ENCODE measurements around the gene RFC1. TPM values are rescaled to one million over a fixed set of nuclear protein-coding genes. Genes with fewer than 3 reads are reported as not detected.
"Not testable (repeated sequence)": the region's sequence is repeated elsewhere in the genome, so short reads cannot be mapped to it uniquely, and the experiment has no call there.

The RFC1 gene
- total RNA-seq, 1 donor from 2014 or later, result 43.9 TPM

- no peaks in the 10 kb centered on the region for H3K27me3 Mint-ChIP-seq (ENCODE audit: low read depth)
- no peaks in the 10 kb centered on the region for H3K4me1 Mint-ChIP-seq (ENCODE audit: low read depth)
- no peak for DNase-seq (ENCODE audit: low spot score)
- no peak for TF ChIP-seq CTCF (IDR thresholded peaks at IDR 0.05)
- no peak overlapping the region for H3K4me3 Mint-ChIP-seq (ENCODE audit: unreplicated experiment)
- no peak overlapping the region for H3K27ac Mint-ChIP-seq (ENCODE audit: unreplicated experiment)
- H3K9me3 Mint-ChIP-seq (ENCODE audit: low read depth), result no peaks in the 10 kb centered on the region
- H3K36me3 Mint-ChIP-seq (ENCODE audit: low read depth), result peaks cover 32% of the 10 kb centered on the region
Observed at GRCh38 chr4:39278476-39278875, 87.7 kb downstream of the RFC1 start.

DNA sequence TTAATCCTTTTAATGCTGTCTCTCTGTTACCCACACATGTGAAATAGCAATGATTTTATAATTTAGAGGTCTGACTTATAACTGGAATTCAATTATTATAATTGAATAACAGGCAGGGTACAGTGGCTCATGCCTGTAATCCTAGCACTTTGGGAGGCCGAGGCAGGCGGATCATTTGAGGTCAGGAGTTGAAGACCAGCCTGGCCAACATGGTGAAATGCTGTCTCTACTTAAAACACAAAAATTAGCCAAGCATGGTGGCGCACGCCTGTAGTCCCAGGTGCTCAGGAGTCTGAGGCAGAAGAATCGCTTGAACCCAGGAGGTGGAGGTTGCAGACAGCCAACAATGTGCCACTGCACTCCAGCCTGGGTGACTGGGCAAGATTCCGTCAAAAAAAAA is 88.5 kb downstream of the RFC1 start:
- H3K27me3 Mint-ChIP-seq (ENCODE audit: low read depth); H3K27ac Mint-ChIP-seq (ENCODE audit: unreplicated experiment): not testable (repeated sequence)

DNA sequence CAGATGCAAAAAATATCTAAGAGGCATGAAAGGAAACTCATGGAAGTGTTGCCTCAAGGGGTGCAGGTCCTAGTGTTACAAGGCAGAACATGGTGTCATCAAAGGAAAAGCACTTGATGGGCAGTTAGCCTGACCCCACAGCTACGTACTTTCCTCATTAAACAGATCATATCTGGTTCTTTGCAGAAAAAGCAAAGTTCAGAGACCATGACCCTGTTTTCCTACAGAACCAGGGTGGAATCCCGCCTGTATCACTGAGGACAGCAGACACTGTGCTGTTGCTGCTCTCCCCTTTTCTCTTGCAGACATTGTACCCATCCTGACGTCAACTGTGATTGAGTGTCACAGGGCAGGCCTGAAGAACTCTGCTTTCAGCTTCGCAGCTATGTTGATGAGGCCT is 91.7 kb downstream of the RFC1 start:
- Mint-ChIP-seq H3K9me3 (ENCODE audit: low read depth) (no peaks in the 10 kb centered on the region), H3K27ac (ENCODE audit: unreplicated experiment) (no peak overlapping the region), H3K4me1 (ENCODE audit: low read depth) (no peaks in the 10 kb centered on the region), H3K27me3 (ENCODE audit: low read depth) (no peaks in the 10 kb centered on the region), H3K4me3 (ENCODE audit: unreplicated experiment) (no peak overlapping the region), H3K36me3 (ENCODE audit: low read depth) (peaks cover 39% of the 10 kb centered on the region)
- DNase-seq (ENCODE audit: low spot score), result no peak
- no peak for TF ChIP-seq CTCF (IDR thresholded peaks at IDR 0.05)

More for the DNA sequence above, 88.5 kb downstream of the RFC1 start:
- not testable (repeated sequence) for H3K4me3 Mint-ChIP-seq (ENCODE audit: unreplicated experiment); DNase-seq (ENCODE audit: low spot score); H3K4me1 Mint-ChIP-seq (ENCODE audit: low read depth); H3K9me3 Mint-ChIP-seq (ENCODE audit: low read depth)
- H3K36me3 Mint-ChIP-seq (ENCODE audit: low read depth), result peaks cover 36% of the 10 kb centered on the region

DNA sequence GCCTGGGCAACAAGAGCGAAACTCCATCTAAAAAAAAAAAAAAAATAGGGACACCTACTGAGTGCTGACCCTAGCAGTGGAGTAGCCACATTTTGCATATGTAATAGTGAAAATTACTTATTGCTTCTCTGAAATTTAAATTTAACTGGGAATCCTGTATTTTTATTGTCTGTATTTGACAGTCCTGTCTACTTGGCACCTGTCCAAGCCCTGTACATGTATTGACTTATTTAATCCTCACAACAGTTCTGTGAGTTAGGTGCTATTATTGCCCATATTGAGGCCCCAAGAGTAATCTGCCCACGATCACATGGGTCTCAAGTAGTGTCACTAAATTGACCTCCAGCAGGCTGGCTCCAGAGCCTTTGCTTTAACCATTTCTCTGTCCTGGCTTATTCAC is 102.3 kb downstream of the RFC1 start:
- Mint-ChIP-seq H3K9me3 (ENCODE audit: low read depth) (peaks cover 2% of the 10 kb centered on the region), H3K4me1 (ENCODE audit: low read depth) (peaks cover 21% of the 10 kb centered on the region), H3K4me3 (ENCODE audit: unreplicated experiment) (no peak overlapping the region), H3K36me3 (ENCODE audit: low read depth) (peaks cover 24% of the 10 kb centered on the region), H3K27me3 (ENCODE audit: low read depth) (no peaks in the 10 kb centered on the region), H3K27ac (ENCODE audit: unreplicated experiment) (no peak overlapping the region)
- DNase-seq (ENCODE audit: low spot score), result no peak
- no peak for TF ChIP-seq CTCF (IDR thresholded peaks at IDR 0.05)

DNA sequence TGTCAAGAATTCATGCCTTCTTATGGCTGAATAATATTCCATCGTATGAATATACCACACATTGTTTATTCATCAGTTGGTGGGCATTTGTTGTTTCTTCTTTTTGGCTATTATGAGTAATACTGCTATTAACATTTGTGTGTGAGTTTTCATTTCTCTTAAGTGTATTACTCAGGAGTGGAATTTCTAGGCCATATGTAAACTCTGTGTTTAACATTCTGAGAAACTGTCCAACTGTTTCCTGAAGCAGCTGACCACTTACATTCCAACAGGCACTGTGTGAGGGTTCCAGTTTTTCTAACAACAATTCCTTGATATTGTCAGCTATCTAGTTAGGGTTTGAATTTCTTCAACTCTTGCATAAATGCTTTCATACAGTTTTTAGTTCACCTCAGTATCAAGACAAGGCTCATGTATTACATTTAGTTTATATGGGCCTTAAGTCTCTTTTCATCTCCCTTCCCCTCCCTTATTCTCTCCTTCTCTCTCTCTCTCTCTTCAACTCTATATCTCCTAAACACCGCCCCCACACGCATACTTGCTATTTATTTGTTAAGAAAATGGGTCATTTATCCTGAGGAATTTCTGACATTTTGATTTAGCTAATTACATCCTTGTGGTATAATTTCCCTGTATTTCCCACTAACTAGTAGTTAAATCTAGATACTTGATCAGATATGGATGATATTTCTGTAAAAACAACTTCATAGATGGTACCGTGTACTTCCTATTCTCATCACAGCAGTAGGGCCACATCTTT is 106.4 kb downstream of the RFC1 start:
- H3K27ac Mint-ChIP-seq (ENCODE audit: unreplicated experiment), result peak overlapping the region; percentile 91
- TF ChIP-seq CTCF (IDR thresholded peaks at IDR 0.05), result no peak
- H3K4me3 Mint-ChIP-seq (ENCODE audit: unreplicated experiment), result no peak overlapping the region
- DNase-seq (ENCODE audit: low spot score), result no peak
- H3K27me3 Mint-ChIP-seq (ENCODE audit: low read depth), result no peaks in the 10 kb centered on the region
- H3K36me3 Mint-ChIP-seq (ENCODE audit: low read depth), result peaks cover 16% of the 10 kb centered on the region
- H3K4me1 Mint-ChIP-seq (ENCODE audit: low read depth), result peaks cover 48% of the 10 kb centered on the region
- peaks cover 2% of the 10 kb centered on the region for H3K9me3 Mint-ChIP-seq (ENCODE audit: low read depth)

- no peak for DNase-seq (ENCODE audit: low spot score)
- TF ChIP-seq CTCF (IDR thresholded peaks at IDR 0.05), result no peak
- Mint-ChIP-seq H3K4me3 (ENCODE audit: unreplicated experiment) (no peak overlapping the region), H3K27me3 (ENCODE audit: low read depth) (no peaks in the 10 kb centered on the region), H3K4me1 (ENCODE audit: low read depth) (peaks cover 51% of the 10 kb centered on the region), H3K27ac (ENCODE audit: unreplicated experiment) (peak overlapping the region; percentile 77), H3K9me3 (ENCODE audit: low read depth) (peaks cover 2% of the 10 kb centered on the region), H3K36me3 (ENCODE audit: low read depth) (peaks cover 8% of the 10 kb centered on the region)
Observed at GRCh38 chr4:39256436-39256835, 109.7 kb downstream of the RFC1 start.

Measured in chondrocyte (in vitro differentiated cells).